A549 treated with CpdA at 1 μM for 4 hours (cell line): Measurements from ENCODE around the gene OSBPL6. TPM values are rescaled to one million over a fixed set of nuclear protein-coding genes. Genes with fewer than 3 reads are reported as not detected.

ENCODE experiments used
- total RNA-seq: library from RNA; stranded (reverse); fragments of 200-300 nt; extraction: Qiagen RNA extraction; gene quantifications from 5 replicates; pipeline ENCODE4 v1.2.3, GENCODE V29; 2022; ENCODE audit warnings: low read depth

The OSBPL6 gene
- 6.5 to 7.9 TPM (median 7.0 TPM) in 5 replicates for total RNA-seq

DNA sequence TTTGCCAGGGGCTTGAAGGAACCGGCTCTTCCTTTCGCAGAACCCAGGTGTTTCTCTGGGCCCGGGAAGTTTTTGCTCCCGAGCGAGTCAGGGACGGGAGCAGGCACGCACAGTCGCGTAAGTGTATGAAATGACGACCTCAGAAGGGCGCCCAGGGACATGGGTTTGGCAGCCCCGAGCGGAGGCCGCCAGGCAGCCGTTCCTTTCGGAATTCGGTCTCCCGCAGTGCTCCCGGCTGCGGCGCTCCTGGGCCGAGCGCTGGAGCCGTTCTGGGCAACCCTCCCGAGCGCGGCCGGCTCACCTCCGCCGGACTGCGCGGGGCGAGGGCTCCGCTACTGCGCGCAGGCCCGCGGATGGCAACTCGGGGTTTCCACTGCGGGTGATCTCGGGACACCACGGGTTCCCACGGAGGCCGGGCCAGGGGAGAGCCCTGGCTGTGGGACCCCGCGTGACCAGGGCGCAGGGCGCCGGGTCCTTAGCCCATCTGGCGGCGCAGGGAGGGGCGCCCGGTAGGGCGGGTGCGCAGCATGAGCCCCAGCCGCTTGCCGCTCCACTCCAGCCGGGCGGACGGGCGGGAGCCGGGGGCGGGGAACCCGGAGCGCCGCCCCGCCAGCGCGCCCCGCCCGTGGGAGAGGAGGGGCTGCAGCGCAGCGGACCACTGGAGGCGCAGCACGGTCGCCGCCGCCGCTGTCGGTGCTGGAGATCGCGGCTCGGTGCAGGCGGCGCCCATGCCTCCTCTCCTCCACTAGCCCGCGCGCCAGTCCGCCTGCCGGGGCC is at the start of gene OSBPL6:
OSBPL6 (plus strand) TSS at position 690 of the 777 bp plus-strand sequence. CDS start 111,673 bp downstream, outside the sequence.

DNA sequence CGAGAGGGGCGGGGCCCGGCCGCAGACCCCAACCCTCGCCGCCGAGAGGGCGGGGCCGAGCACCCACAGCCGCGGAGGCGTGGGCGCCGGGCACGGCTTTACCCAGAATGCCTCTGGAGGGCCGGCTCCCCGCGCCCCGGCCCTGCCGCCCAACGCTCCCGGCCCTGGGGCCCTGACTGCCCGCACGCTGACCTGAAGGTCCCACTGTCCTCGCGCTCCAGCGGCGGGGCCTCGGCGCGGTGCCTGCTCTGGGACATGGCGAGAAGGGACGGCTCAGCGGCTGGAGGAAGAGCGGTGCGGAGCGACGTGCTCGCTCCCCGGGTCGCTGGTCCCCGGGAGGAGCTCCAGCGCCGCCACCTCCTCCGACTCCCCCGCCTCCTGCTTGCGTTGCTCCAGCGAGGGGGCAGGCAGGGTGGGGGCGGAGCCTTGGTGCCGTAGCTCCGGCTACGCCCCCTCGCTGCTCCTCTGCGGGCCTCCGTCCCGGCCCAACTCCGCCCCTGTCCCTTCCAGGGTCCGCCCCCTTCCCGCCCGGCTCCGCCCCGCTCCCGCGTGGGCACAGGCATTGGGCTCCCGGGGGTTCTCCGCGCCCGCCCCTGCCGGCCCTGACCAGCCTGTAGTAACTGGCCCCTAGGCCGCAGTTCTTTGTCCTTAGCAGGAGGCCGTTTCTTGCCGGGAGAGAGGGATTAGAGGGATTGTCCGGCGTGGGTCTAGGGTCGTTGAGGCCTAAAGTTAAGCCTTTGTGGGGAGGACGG is 256.6 kb downstream of the OSBPL6 start, which contains the start of the genes PJVK and PRKRA:
PJVK (plus strand) TSS at position 605 of the 752 bp plus-strand sequence. CDS start 2,032 bp downstream, outside the sequence.
PRKRA (minus strand) TSS at position 402 of the 752 bp plus-strand sequence; CDS start at position 257, 145 bp downstream.

Other genes starting within 250 kb of the OSBPL6 start
- 0.29 to 0.58 TPM (median 0.43 TPM) in 5 replicates for gene PDE11A, start 121.7 kb upstream of the OSBPL6 start, total RNA-seq
- gene RBM45, start 82.1 kb upstream of the OSBPL6 start, total RNA-seq, result 10.4 to 13.7 TPM (median 11.2 TPM) in 5 replicates